H1 (cell line): ENCODE measurements around the gene TMPRSS12. TPM values are rescaled to one million over a fixed set of nuclear protein-coding genes. Genes with fewer than 3 reads are reported as not detected.

ENCODE experiments used
- CREB1 ChIP-seq: IDR thresholded peaks from 2 replicates; pipeline ENCODE4 v1.6.1; 2012; ENCODE audit warnings: inconsistent platforms
- SIN3A ChIP-seq, 2 experiments: IDR thresholded peaks in 1 of 2; conservative IDR thresholded peaks in 1 of 2; 2 replicates each; pipeline ENCODE4 v1.6.1; 2011 to 2012; ENCODE audit warnings: low read length in 2 of 2, improper control_type of control experiment in 1 of 2, low read depth in 1 of 2, mild to moderate bottlenecking in 1 of 2
- TCF12 ChIP-seq: IDR thresholded peaks from 2 replicates; pipeline ENCODE4 v1.6.1; 2011; ENCODE audit warnings: low read depth, mild to moderate bottlenecking, low read length
- polyA plus RNA-seq, 7 experiments: library from polyadenylated mRNA; depleted of rRNA in 3 of 7; stranded (reverse) in 5 of 7; unstranded in 2 of 7; fragments of >200 nt in 5 of 7; fragments of 200-250 nt in 2 of 7; gene quantifications; 1 replicate in 5 of 7; 2 replicates in 1 of 7; 4 replicates in 1 of 7; pipeline versions ENCODE4 v1.2.1 to v1.2.3, GENCODE V29; 2011 to 2013; ENCODE audit warnings: missing spikeins in 2 of 7, mixed read lengths in 2 of 7
- total RNA-seq: library from RNA; stranded (reverse); fragmentation: NEBNext Ultra II Directional; extraction: Animal tissue kit (Norgen Biotek cat#: 25700); gene quantifications from 2 replicates; pipeline ENCODE4 v1.2.1, GENCODE V29; 2021

The TMPRSS12 gene
- total and polyA plus RNA-seq, 2 of the 8 experiments (the other 6 are each of a cell fraction or from before 2014, with no cell fraction given), result not detected

- TF ChIP-seq TCF12, result no peak
- TF ChIP-seq SIN3A (conservative IDR thresholded peaks at IDR 0.05 in 1 of 2, IDR thresholded peaks at IDR 0.05 in 1 of 2; ENCODE audit: low read depth in 1 of 2, low read length in 2 of 2), result no peak
- TF ChIP-seq CREB1, result no peak
These were observed 91.7 kb downstream of the TMPRSS12 start (continued) for GRCh38 chr12:50934371-50934851.
